Measurements from ENCODE around the gene IQSEC1.
"Not testable (repeated sequence)": the region's sequence is repeated elsewhere in the genome, so short reads cannot be mapped to it uniquely, and the experiment has no call there.

IQSEC1 gene

DNA sequence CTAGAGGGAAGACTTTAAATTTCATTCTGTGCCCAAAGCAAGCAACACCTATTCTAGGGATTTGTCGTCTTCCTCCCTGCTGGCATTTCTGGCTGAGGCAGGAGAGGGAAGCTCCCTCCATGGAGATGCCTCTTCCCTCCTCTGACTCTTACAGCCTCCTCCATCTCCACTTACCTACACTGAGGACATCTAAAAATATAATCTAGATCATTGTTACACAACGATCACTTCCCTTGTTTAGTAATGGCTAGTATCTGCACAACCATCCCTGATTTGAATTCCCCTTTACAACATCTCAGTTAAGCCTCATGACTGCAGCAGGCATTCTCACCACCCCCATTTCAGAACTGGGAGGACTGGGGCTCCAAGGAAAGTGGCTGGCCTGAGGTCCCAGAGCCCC, 219.4 kb downstream of the IQSEC1 start:
- DNase-seq, result not testable (repeated sequence)

- no peak for DNase-seq
Measured at GRCh38 chr3:12852201-12852600, 221.0 kb downstream of the IQSEC1 start.

All from NCI-H524 treated with DMSO at 0.1 percent for 48 hours (cell line).